SK-N-SH (cell line): ENCODE data around the gene FAM180B. TPM values are rescaled to one million over a fixed set of nuclear protein-coding genes. Genes with fewer than 3 reads are reported as not detected.

Experiments used
- CTCF ChIA-PET: fragments of 300-600, 350-600 bp; formaldehyde crosslinking; extraction: SDS; loops from one replicate; lab custom pipeline; 2021; lab: Yijun Ruan, JAX
- POLR2A ChIA-PET: fragments of 350-600 bp; sonication (Branson Sonifier 250); formaldehyde crosslinking; extraction: SDS; loops from one replicate; lab custom pipeline; 2020; ENCODE audit warnings: antibody characterized with exemption, inconsistent platforms; lab: Yijun Ruan, JAX
- DNase-seq: peaks from one replicate; pipeline ENCODE4 v3.0.0; 2012
- H2AFZ ChIP-seq: fragments of 200-600 bp; sonication (generic); 2 replicates; pipeline ENCODE4 v1.8.1; 2016; ENCODE audit warnings: antibody characterized with exemption, mild to moderate bottlenecking, low read depth
- H3F3A ChIP-seq: fragments of 200-600 bp; sonication (generic); replicated peaks from 2 replicates; pipeline ENCODE3; 2016; ENCODE audit warnings: antibody characterized with exemption, mild to moderate bottlenecking; ENCODE audit not compliant: insufficient read depth
- H3K27ac ChIP-seq, 2 experiments: fragments of 200-500 bp in 1 of 2; fragments of 200-600 bp in 1 of 2; sonication (Bioruptor generic) in 1 of 2; sonication (generic), shearing (Covaris generic) in 1 of 2; 2 replicates each; pipeline versions ENCODE4 v1.5.1 to v1.6.1; 2014 to 2016; ENCODE audit warnings: low read depth in 2 of 2, inconsistent platforms in 1 of 2, low read length in 1 of 2, mild to moderate bottlenecking in 1 of 2, mixed read lengths in 1 of 2
- H3K27me3 ChIP-seq: fragments of 200-600 bp; sonication (generic), shearing (Covaris generic); 2 replicates; pipeline ENCODE4 v1.6.1; 2016; ENCODE audit warnings: mixed run types; ENCODE audit not compliant: insufficient read depth
- H3K36me3 ChIP-seq, 2 experiments: fragments of 200-500 bp in 1 of 2; fragments of 200-600 bp in 1 of 2; sonication (Bioruptor generic) in 1 of 2; sonication (generic) in 1 of 2; replicated peaks in 1 of 2; 2 replicates each; pipeline versions ENCODE3 to v1.5.1; 2014 to 2016; ENCODE audit warnings: low read length in 1 of 2, mild to moderate bottlenecking in 1 of 2; ENCODE audit not compliant: insufficient read depth in 2 of 2, control insufficient read depth in 1 of 2
- H3K4me1 ChIP-seq, 2 experiments: fragments of 200-500 bp in 1 of 2; fragments of 200-600 bp in 1 of 2; sonication (Bioruptor generic) in 1 of 2; sonication (generic), shearing (Covaris generic) in 1 of 2; 2 replicates each; pipeline versions ENCODE4 v1.5.1 to v1.6.1; 2014 to 2016; ENCODE audit warnings: low read depth in 1 of 2, low read length in 1 of 2, mixed run types in 1 of 2; ENCODE audit not compliant: insufficient read depth in 2 of 2, control insufficient read depth in 1 of 2
- H3K4me2 ChIP-seq: fragments of 200-600 bp; sonication (generic), shearing (Covaris generic); 2 replicates; pipeline ENCODE4 v1.6.1; 2017; ENCODE audit warnings: mixed run types
- H3K4me3 ChIP-seq, 2 experiments: fragments of 200-500 bp in 1 of 2; fragments of 200-600 bp in 1 of 2; sonication (Bioruptor generic) in 1 of 2; sonication (generic), shearing (Covaris generic) in 1 of 2; 2 replicates each; pipeline versions ENCODE4 v1.5.1 to v1.8.1; 2014 to 2016; ENCODE audit warnings: low read depth in 2 of 2, inconsistent platforms in 1 of 2, low read length in 1 of 2, mild to moderate bottlenecking in 1 of 2, mixed read lengths in 1 of 2, moderate library complexity in 1 of 2
- H3K79me2 ChIP-seq: fragments of 200-600 bp; sonication (generic); 2 replicates; pipeline ENCODE4 v1.8.1; 2017; ENCODE audit warnings: mild to moderate bottlenecking; ENCODE audit not compliant: insufficient read depth
- H3K9ac ChIP-seq: fragments of 200-600 bp; sonication (generic); 2 replicates; pipeline ENCODE4 v1.6.1; 2017; ENCODE audit warnings: mixed run types
- H3K9me2 ChIP-seq: fragments of 200-600 bp; sonication (generic); 2 replicates; pipeline ENCODE4 v1.6.1; 2017; ENCODE audit warnings: mixed run types
- H3K9me3 ChIP-seq: fragments of 200-600 bp; sonication (generic); 2 replicates; pipeline ENCODE4 v1.6.1; 2017; ENCODE audit warnings: mixed run types, mild to moderate bottlenecking, moderate library complexity
- H4K20me1 ChIP-seq: fragments of 200-600 bp; sonication (generic); 2 replicates; pipeline ENCODE4 v1.6.1; 2017; ENCODE audit warnings: mild to moderate bottlenecking, mixed run types; ENCODE audit not compliant: insufficient read depth
- CTCF ChIP-seq: fragments of 200-600 bp; sonication (generic); IDR thresholded peaks from 2 replicates; pipeline ENCODE4 v1.6.1; 2017; ENCODE audit warnings: antibody characterized with exemption, mild to moderate bottlenecking, moderate library complexity
- FOXM1 ChIP-seq: IDR thresholded peaks from 2 replicates; pipeline ENCODE4 v1.4.0; 2012; ENCODE audit warnings: low read depth, mild to moderate bottlenecking
- GATA2 ChIP-seq: sonication (generic); formaldehyde crosslinking; IDR thresholded peaks from 2 replicates; pipeline ENCODE4 v1.5.0; 2020; ENCODE audit warnings: mild to moderate bottlenecking, missing genetic modification reagents
- MEF2A ChIP-seq: IDR thresholded peaks from 2 replicates; pipeline ENCODE4 v1.4.0; 2012; ENCODE audit warnings: low read depth, borderline replicate concordance
- MXI1 ChIP-seq: IDR thresholded peaks from 2 replicates; pipeline ENCODE4 v1.6.1; 2012; ENCODE audit warnings: mild to moderate bottlenecking, low read depth, low read length, improper control_type of control experiment
- NFIC ChIP-seq: IDR thresholded peaks from 2 replicates; pipeline ENCODE4 v1.4.0; 2012; ENCODE audit warnings: borderline replicate concordance
- PBX3 ChIP-seq: IDR thresholded peaks from 2 replicates; pipeline ENCODE4; 2012
- POLR2AphosphoS5 ChIP-seq: IDR thresholded peaks from 2 replicates; pipeline ENCODE4 v1.6.1; 2012; ENCODE audit warnings: low read depth, low read length
- RAD21 ChIP-seq: IDR thresholded peaks from 2 replicates; pipeline ENCODE4 v1.6.1; 2012; ENCODE audit warnings: mild to moderate bottlenecking, low read length
- RXRA ChIP-seq: IDR thresholded peaks from 2 replicates; pipeline ENCODE4 v1.4.0; 2012; ENCODE audit warnings: low read depth, mild to moderate bottlenecking, borderline replicate concordance
- TCF12 ChIP-seq: IDR thresholded peaks from 2 replicates; pipeline ENCODE4 v1.4.0; 2012
- USF2 ChIP-seq: fragments of 150-350 bp; IDR thresholded peaks from 2 replicates; pipeline ENCODE4 v1.6.1; 2017; ENCODE audit warnings: antibody characterized with exemption, low read length, low read depth, borderline replicate concordance
- YY1 ChIP-seq: IDR thresholded peaks from 2 replicates; pipeline ENCODE4 v1.4.0; 2012; ENCODE audit warnings: low read depth, mild to moderate bottlenecking
- WGBS: methylation state at CpG from one replicate; pipeline ENCODE4 v1.1.6; 2017; ENCODE audit warnings: low lambda C conversion rate; 5-methylcytosine and 5-hydroxymethylcytosine counted together
- polyA plus RNA-seq, 3 experiments: library from polyadenylated mRNA; depleted of rRNA; stranded (reverse); fragments of >200 nt; gene quantifications; 2 replicates each; pipeline ENCODE4 v1.2.3, GENCODE V29; 2012

The FAM180B gene
- polyA plus RNA-seq, 1 of the 3 experiments (the other 2 are of a cell fraction) = not detected

- peaks cover 2% of the 10 kb centered on the region for H3F3A ChIP-seq
- ChIA-PET POLR2A (no interaction called here), CTCF (interaction anchor here (1.3 to 1.8 kb wide), 2 partner anchors 19 to 280 kb away, joined by 3 to 4 read pairs; no protein-coding TSS in a partner anchor)
- no peak overlapping the region for H2AFZ ChIP-seq
- peaks cover 4% of the 10 kb centered on the region; the same call in 1 of the 2 replicates for H4K20me1 ChIP-seq
- H3K4me2 ChIP-seq = no peak overlapping the region
- no peak overlapping the region; a peak in 1 of 4 replicates for H3K27ac ChIP-seq
- no peak overlapping the region for H3K4me3 ChIP-seq
- H3K4me1 ChIP-seq = peaks cover 12 to 18% of the 10 kb centered on the region in 2 experiments; a peak in 3 of 4 replicates
- H3K27me3 ChIP-seq = no peaks in the 10 kb centered on the region
- peak; percentile 30 for DNase-seq
- WGBS = 60% methylated on average over 6 of the region's 8 CpGs
- no peaks in the 10 kb centered on the region for H3K9me2 ChIP-seq
- no peaks in the 10 kb centered on the region for H3K9me3 ChIP-seq
- peaks cover 41 to 51% of the 10 kb centered on the region in 2 experiments for H3K36me3 ChIP-seq
- peaks cover 80% of the 10 kb centered on the region for H3K79me2 ChIP-seq
- no peak for TF ChIP-seq RAD21
- no peak for TF ChIP-seq MEF2A
- TF ChIP-seq YY1 = no peak
- TF ChIP-seq USF2 = no peak
- no peak for TF ChIP-seq MXI1
- no peak overlapping the region for H3K9ac ChIP-seq
Observed at GRCh38 chr11:47572715-47573255, 13.7 kb upstream of the FAM180B start.

GRCh38 chr11:47573321-47573720 is 13.2 kb upstream of the FAM180B start:
- Histone ChIP-seq H3K9me3 (no peaks in the 10 kb centered on the region), H3K9me2 (no peaks in the 10 kb centered on the region), H4K20me1 (peaks cover 4% of the 10 kb centered on the region; the same call in 1 of the 2 replicates), H3K27ac (no peak overlapping the region), H3K9ac (no peak overlapping the region), H3F3A (peaks cover 7% of the 10 kb centered on the region), H3K27me3 (no peaks in the 10 kb centered on the region), H2AFZ (no peak overlapping the region), H3K4me2 (no peak overlapping the region), H3K79me2 (peaks cover 80% of the 10 kb centered on the region), H3K4me3 (no peak overlapping the region), H3K36me3 (peaks cover 41 to 51% of the 10 kb centered on the region in 2 experiments), H3K4me1 (peaks cover 16 to 22% of the 10 kb centered on the region in 2 experiments; a peak in 3 of 4 replicates)
- TF ChIP-seq YY1 (no peak), NFIC (no peak), MXI1 (no peak)
- WGBS = 86% methylated on average over 11 of the region's 11 CpGs
- POLR2A ChIA-PET = no interaction called here
- CTCF ChIA-PET = interaction anchor here (1.8 kb wide), 1 partner anchor 280 kb away, joined by 4 read pairs; no protein-coding TSS in a partner anchor
- DNase-seq = no peak

- H3K27me3 ChIP-seq = no peaks in the 10 kb centered on the region
- no peaks in the 10 kb centered on the region for H4K20me1 ChIP-seq
- no peak for DNase-seq
- H3K9me3 ChIP-seq = no peaks in the 10 kb centered on the region
- peaks cover 40 to 59% of the 10 kb centered on the region in 2 experiments for H3K36me3 ChIP-seq
- CTCF ChIA-PET = interaction anchor here (0.9 to 2.5 kb wide), 4 partner anchors 10 to 40 kb away, joined by 3 to 14 read pairs (median 4); partner anchors contain the start of genes CELF1 and PTPMT1
- no peak overlapping the region for H2AFZ ChIP-seq
- peaks cover 7% of the 10 kb centered on the region for H3F3A ChIP-seq
- TF ChIP-seq POLR2AphosphoS5 (no peak), GATA2 (CRISPR knock-in tag) (0 out of 2 replicates have a peak, but pooled peaks have one; percentile 17), CTCF (no peak), PBX3 (no peak), FOXM1 (no peak), RXRA (no peak), TCF12 (no peak)
- H3K4me3 ChIP-seq = peak overlapping the region; percentile 90 to 98
- POLR2A ChIA-PET = interaction anchor here (0.9 to 2.2 kb wide), 3 partner anchors 13 to 30 kb away, joined by 3 to 18 read pairs (median 7); partner anchors contain the start of gene PTPMT1
- H3K79me2 ChIP-seq = peaks cover 73% of the 10 kb centered on the region
- 33% methylated on average over 13 of the region's 13 CpGs for WGBS
- H3K9ac ChIP-seq = peak overlapping the region; percentile 92
- peak overlapping the region; percentile 69 to 94; a peak in 3 of 4 replicates for H3K27ac ChIP-seq
- H3K9me2 ChIP-seq = no peaks in the 10 kb centered on the region
- H3K4me2 ChIP-seq = peak overlapping the region; percentile 94
- peaks cover 13 to 25% of the 10 kb centered on the region in 2 experiments; a peak in 3 of 4 replicates for H3K4me1 ChIP-seq
Observed at GRCh38 chr11:47577460-47578041, 8.9 kb upstream of the FAM180B start.
